SK-N-MC (cell line): Measurements from ENCODE around the gene CRLF2.

Experiments used
- EZH2 ChIP-seq: fragments of 200-600 bp; sonication (generic); IDR thresholded peaks from one replicate; pipeline ENCODE4 v1.6.1; 2017; ENCODE audit warnings: antibody characterized with exemption
- POLR2AphosphoS5 ChIP-seq: IDR thresholded peaks from 2 replicates; pipeline ENCODE4 v1.6.1; 2012; ENCODE audit warnings: mild to moderate bottlenecking, low read depth, low read length, borderline replicate concordance

- no peak for TF ChIP-seq POLR2AphosphoS5
- no peak for TF ChIP-seq EZH2
These were observed 12.5 kb upstream of the CRLF2 start for GRCh38 chrX:1224954-1225353.
